ENCODE results near the gene DNAH11.

DNA sequence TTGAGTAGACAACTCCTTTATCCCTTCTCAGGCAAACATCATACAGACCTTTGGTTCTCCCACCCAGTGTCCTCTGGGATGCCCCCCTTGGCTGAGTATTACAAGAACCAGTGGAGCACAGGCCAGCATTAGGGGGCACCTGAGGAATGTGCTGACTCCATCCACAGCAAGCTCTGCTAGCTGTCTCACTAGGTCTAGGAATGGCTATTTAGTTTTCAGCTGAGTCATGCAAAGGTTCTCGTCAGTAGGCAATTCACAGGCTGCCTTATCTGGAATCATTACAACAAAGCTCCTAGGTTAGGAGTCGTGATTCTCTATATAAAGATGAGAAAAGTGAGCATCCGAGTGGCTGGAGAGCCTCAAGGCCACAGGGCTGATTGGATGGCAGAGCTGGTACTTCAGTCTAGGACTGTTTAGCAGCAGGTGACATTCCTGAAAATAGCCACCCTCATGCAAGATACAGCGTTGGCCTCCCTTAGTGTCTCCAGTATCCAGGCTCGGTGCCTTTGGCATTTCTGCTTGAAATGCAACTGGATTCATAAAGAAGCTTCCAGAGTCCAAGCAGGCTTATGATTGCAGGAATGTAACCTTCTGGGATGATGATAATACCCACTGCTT lies 327.1 kb downstream of the DNAH11 start:
- TF ChIP-seq GATA2 (IDR thresholded peaks at IDR 0.05; ENCODE audit: low read depth, low read length) (no peak), GATA3 (IDR thresholded peaks at IDR 0.05; ENCODE audit: low read depth, low read length) (no peak)

Data from SH-SY5Y (cell line).